SH-SY5Y (cell line): ENCODE data around the gene TEDC1.

Experiments
- GATA2 ChIP-seq: IDR thresholded peaks from 2 replicates; pipeline ENCODE4 v1.6.1; 2011; ENCODE audit warnings: mild to moderate bottlenecking, low read depth, low read length
- GATA3 ChIP-seq: IDR thresholded peaks from 2 replicates; pipeline ENCODE4 v1.6.1; 2011; ENCODE audit warnings: low read depth, mild to moderate bottlenecking, low read length, moderate library complexity

DNA sequence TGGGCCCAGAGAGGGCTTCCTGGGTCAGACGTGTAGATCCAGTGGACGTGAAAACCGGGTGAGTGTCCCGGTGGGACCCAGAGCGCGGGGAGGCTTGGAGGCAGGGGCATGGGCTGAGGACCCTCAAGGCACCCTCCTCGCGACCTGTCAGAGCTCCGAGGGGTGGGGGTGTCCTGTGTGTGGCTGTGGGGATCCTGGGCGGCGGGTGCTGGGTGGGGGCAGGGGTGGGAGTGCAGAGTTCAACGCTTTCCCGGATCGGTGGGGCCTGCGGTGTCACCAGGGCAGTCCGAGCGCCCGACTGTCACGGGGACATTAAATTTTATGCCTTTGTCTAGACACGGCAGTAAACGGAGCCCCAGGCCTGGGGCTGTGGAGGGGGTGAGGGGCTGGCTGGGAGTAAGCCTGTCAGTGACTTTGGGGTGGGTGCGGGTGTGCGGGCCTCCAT is 36.4 kb downstream of the TEDC1 start:
- TF ChIP-seq GATA2: no peak
- TF ChIP-seq GATA3: no peak
